SK-N-SH treated with all-trans-retinoic acid at 6 μM for 48 hours (cell line): ENCODE measurements around the gene SLC10A4.
A peak's percentile ranks its signal among the peaks of the same experiment; 100 is the strongest.

Experiments used
- ATAC-seq: fragments of 200-7000 bp; cut with Tn5 transposase; 3 replicates; pipeline ENCODE4 v1.9.1; 2020; ENCODE audit warnings: mild to moderate bottlenecking, moderate library complexity
- BACH2 ChIP-seq: fragments of 250-450 bp; sonication (Bioruptor Pico); IDR thresholded peaks from 2 replicates; pipeline ENCODE4 v1.9.0; 2021; ENCODE audit warnings: mild to moderate bottlenecking, borderline replicate concordance
- CREB5 ChIP-seq: fragments of 250-450 bp; sonication (Bioruptor Pico); IDR thresholded peaks from 2 replicates; pipeline ENCODE4 v1.5.1; 2020; ENCODE audit warnings: low read depth, mild to moderate bottlenecking, moderate library complexity
- CSDC2 ChIP-seq: fragments of 250-450 bp; sonication (Bioruptor Pico); IDR thresholded peaks from 2 replicates; pipeline ENCODE4 v1.5.0; 2020; ENCODE audit warnings: mild to moderate bottlenecking, moderate library complexity
- ESRRG ChIP-seq: fragments of 250-450 bp; sonication (Bioruptor Pico); IDR thresholded peaks from 2 replicates; pipeline ENCODE4 v1.6.1; 2021; ENCODE audit warnings: mild to moderate bottlenecking
- GLIS3 ChIP-seq: fragments of 250-450 bp; sonication (Bioruptor Pico); IDR thresholded peaks from 2 replicates; pipeline ENCODE4 v1.5.0; 2020; ENCODE audit warnings: mild to moderate bottlenecking, moderate library complexity
- ISL1 ChIP-seq: fragments of 250-450 bp; sonication (Bioruptor Pico); IDR thresholded peaks from 2 replicates; pipeline ENCODE4 v2.1.2; 2022; ENCODE audit warnings: mild to moderate bottlenecking, moderate library complexity
- OSR1 ChIP-seq: fragments of 250-450 bp; sonication (Bioruptor Pico); IDR thresholded peaks from 2 replicates; pipeline ENCODE4 v1.8.0; 2022; ENCODE audit warnings: moderate library complexity, mild to moderate bottlenecking, inconsistent platforms
- PATZ1 ChIP-seq: fragments of 250-450 bp; sonication (Bioruptor Pico); IDR thresholded peaks from 2 replicates; pipeline ENCODE4 v1.8.0; 2020; ENCODE audit warnings: mild to moderate bottlenecking, moderate library complexity, borderline replicate concordance
- PPARA ChIP-seq: fragments of 250-450 bp; sonication (Bioruptor Pico); IDR thresholded peaks from 2 replicates; pipeline ENCODE4 v1.5.0; 2020; ENCODE audit warnings: mild to moderate bottlenecking, borderline replicate concordance
- RARB ChIP-seq: fragments of 250-450 bp; sonication (Bioruptor Pico); IDR thresholded peaks from 2 replicates; pipeline ENCODE4 v1.8.0; 2021; ENCODE audit warnings: mild to moderate bottlenecking, moderate library complexity
- SNAI2 ChIP-seq: fragments of 250-450 bp; sonication (Bioruptor Pico); IDR thresholded peaks from 2 replicates; pipeline ENCODE4 v1.5.0; 2020; ENCODE audit warnings: mild to moderate bottlenecking, moderate library complexity
- TCF4 ChIP-seq: fragments of 250-450 bp; sonication (Bioruptor Pico); IDR thresholded peaks from 2 replicates; pipeline ENCODE4 v1.8.0; 2021; ENCODE audit warnings: mild to moderate bottlenecking, moderate library complexity, borderline replicate concordance
- TOX ChIP-seq: fragments of 250-450 bp; sonication (Bioruptor Pico); IDR thresholded peaks from 2 replicates; pipeline ENCODE4 v1.8.0; 2021; ENCODE audit warnings: mild to moderate bottlenecking, moderate library complexity, borderline replicate concordance
- ZC3H10 ChIP-seq: fragments of 250-450 bp; sonication (Bioruptor Pico); IDR thresholded peaks from 2 replicates; pipeline ENCODE4 v1.5.1; 2021; ENCODE audit warnings: mild to moderate bottlenecking, moderate library complexity
- ZFP3 ChIP-seq: fragments of 250-450 bp; sonication (Bioruptor Pico); IDR thresholded peaks from 2 replicates; pipeline ENCODE4 v1.5.0; 2020; ENCODE audit warnings: mild to moderate bottlenecking, moderate library complexity
- ZFP30 ChIP-seq: fragments of 450-650 bp; formaldehyde crosslinking; IDR thresholded peaks from 2 replicates; pipeline ENCODE4 v1.5.0; 2022; ENCODE audit warnings: mild to moderate bottlenecking, moderate library complexity
- ZNF565 ChIP-seq: fragments of 450-650 bp; formaldehyde crosslinking; conservative IDR thresholded peaks from 2 replicates; pipeline ENCODE4 v1.5.0; 2020; ENCODE audit warnings: low read depth, mild to moderate bottlenecking, moderate library complexity
- ZNF70 ChIP-seq: fragments of 450-650 bp; formaldehyde crosslinking; IDR thresholded peaks from 2 replicates; pipeline ENCODE4 v1.5.0; 2020; ENCODE audit warnings: mild to moderate bottlenecking, moderate library complexity
- ZNF8 ChIP-seq: fragments of 450-650 bp; formaldehyde crosslinking; IDR thresholded peaks from 2 replicates; pipeline ENCODE4 v1.5.0; 2020; ENCODE audit warnings: mild to moderate bottlenecking, moderate library complexity
- TF ChIP-seq, protein P1 (sequence below): fragments of 250-450 bp; sonication (Bioruptor Pico); IDR thresholded peaks from 2 replicates; pipeline ENCODE4 v1.8.0; 2021; ENCODE audit warnings: low read depth, mild to moderate bottlenecking, moderate library complexity, borderline replicate concordance
- TF ChIP-seq, protein P2 (sequence below): fragments of 250-450 bp; sonication (Bioruptor Pico); IDR thresholded peaks from 2 replicates; pipeline ENCODE4 v1.5.1; 2021; ENCODE audit warnings: mild to moderate bottlenecking, moderate library complexity

Gene SLC10A4

DNA sequence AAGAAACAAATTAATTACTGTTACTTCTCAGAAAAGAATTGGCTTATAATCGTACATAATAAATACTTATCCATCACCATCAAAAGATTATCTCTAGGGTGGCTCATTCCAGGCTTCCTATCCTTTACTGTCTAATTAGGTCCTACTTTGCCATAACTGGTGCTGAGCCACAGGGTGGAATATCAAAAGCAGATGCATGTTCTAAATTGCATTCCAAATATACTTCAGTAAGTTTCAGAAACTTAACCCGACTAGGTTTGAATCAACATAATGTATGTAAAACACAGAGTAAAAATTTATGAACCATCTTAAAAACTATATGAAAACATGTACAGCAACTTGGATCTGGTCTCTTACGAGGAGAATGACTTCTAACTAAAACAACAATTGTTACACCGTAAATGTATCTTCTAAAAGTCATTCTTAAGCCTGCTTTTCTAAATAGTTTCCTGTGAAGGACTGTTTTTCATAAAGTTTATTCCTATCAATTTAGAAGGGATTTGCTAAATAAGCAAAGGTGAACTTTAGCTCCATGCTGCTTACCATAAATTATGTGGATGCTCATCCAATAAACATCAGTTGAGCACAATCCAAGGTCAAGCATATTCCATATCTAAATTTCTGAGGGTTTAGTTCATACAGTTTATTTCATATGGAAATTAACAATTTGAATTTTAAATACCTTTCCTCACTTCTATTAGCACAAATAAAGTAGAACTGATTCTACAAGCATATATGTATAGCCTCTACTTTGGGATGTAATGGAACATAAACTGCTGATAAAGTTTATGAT, 20.3 kb downstream of the SLC10A4 start:
- no peak for TF ChIP-seq ZNF70 (CRISPR knock-in tag)
- TF ChIP-seq, protein P1, sequence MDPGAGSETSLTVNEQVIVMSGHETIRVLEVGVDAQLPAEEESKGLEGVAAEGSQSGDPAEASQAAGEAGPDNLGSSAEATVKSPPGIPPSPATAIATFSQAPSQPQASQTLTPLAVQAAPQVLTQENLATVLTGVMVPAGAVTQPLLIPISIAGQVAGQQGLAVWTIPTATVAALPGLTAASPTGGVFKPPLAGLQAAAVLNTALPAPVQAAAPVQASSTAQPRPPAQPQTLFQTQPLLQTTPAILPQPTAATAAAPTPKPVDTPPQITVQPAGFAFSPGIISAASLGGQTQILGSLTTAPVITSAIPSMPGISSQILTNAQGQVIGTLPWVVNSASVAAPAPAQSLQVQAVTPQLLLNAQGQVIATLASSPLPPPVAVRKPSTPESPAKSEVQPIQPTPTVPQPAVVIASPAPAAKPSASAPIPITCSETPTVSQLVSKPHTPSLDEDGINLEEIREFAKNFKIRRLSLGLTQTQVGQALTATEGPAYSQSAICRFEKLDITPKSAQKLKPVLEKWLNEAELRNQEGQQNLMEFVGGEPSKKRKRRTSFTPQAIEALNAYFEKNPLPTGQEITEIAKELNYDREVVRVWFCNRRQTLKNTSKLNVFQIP (CRISPR knock-in tag), result no peak
- TF ChIP-seq, protein P2, sequence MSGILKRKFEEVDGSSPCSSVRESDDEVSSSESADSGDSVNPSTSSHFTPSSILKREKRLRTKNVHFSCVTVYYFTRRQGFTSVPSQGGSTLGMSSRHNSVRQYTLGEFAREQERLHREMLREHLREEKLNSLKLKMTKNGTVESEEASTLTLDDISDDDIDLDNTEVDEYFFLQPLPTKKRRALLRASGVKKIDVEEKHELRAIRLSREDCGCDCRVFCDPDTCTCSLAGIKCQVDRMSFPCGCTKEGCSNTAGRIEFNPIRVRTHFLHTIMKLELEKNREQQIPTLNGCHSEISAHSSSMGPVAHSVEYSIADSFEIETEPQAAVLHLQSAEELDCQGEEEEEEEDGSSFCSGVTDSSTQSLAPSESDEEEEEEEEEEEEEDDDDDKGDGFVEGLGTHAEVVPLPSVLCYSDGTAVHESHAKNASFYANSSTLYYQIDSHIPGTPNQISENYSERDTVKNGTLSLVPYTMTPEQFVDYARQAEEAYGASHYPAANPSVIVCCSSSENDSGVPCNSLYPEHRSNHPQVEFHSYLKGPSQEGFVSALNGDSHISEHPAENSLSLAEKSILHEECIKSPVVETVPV (CRISPR knock-in tag), result no peak
- no peak for TF ChIP-seq PPARA (CRISPR knock-in tag)
- no peak for TF ChIP-seq CSDC2 (CRISPR knock-in tag)
- peak; percentile 44; the same call in 1 of the 3 replicates for ATAC-seq

- TF ChIP-seq TCF4, result no peak
- no peak for TF ChIP-seq BACH2 (CRISPR knock-in tag)
- TF ChIP-seq TOX (CRISPR knock-in tag), result no peak
- no peak for TF ChIP-seq RARB (CRISPR knock-in tag)
- TF ChIP-seq CSDC2 (CRISPR knock-in tag), result no peak
- TF ChIP-seq ZC3H10 (CRISPR knock-in tag), result no peak
- no peak for TF ChIP-seq ZNF70 (CRISPR knock-in tag)
- TF ChIP-seq SNAI2, result no peak
- TF ChIP-seq, protein P2 (CRISPR knock-in tag), result no peak
- TF ChIP-seq ISL1 (CRISPR knock-in tag), result no peak
- TF ChIP-seq, protein P1 (CRISPR knock-in tag), result no peak
- no peak for TF ChIP-seq GLIS3 (CRISPR knock-in tag)
- no peak for TF ChIP-seq ZNF565 (CRISPR knock-in tag)
- ATAC-seq, result no peak
Observed at GRCh38 chr4:48504026-48504330, 20.8 kb downstream of the SLC10A4 start.

- TF ChIP-seq ZNF8 (no peak), ZNF70 (CRISPR knock-in tag) (no peak), RARB (CRISPR knock-in tag) (no peak), ESRRG (CRISPR knock-in tag) (no peak), ZNF565 (CRISPR knock-in tag) (no peak), OSR1 (no peak), ISL1 (CRISPR knock-in tag) (no peak), CSDC2 (CRISPR knock-in tag) (no peak), ZFP30 (CRISPR knock-in tag) (no peak), BACH2 (CRISPR knock-in tag) (no peak), CREB5 (no peak), ZC3H10 (CRISPR knock-in tag) (no peak), TOX (CRISPR knock-in tag) (no peak), ZFP3 (CRISPR knock-in tag) (no peak), PATZ1 (no peak)
- TF ChIP-seq, protein P1 (CRISPR knock-in tag), result no peak
- TF ChIP-seq, all 23 proteins: peak for 0
- no peak for ATAC-seq
Observed at GRCh38 chr4:48504352-48504751, 21.2 kb downstream of the SLC10A4 start.
